NCI-H2196 (cell line): ENCODE measurements around the gene RARA.

Experiments used
- DNase-seq: peaks from one replicate; lab custom pipeline; 2025; ENCODE audit not compliant: unreplicated experiment; lab: John Stamatoyannopoulos, UW

The RARA gene

GRCh38 chr17:40315678-40316570, 6.9 kb downstream of the RARA start:
- DNase-seq = no peak

GRCh38 chr17:40316571-40317344, 7.8 kb downstream of the RARA start:
- peak; percentile 31 for DNase-seq

GRCh38 chr17:40317345-40317873, 8.4 kb downstream of the RARA start:
- DNase-seq = no peak

GRCh38 chr17:40317880-40318829, 9.2 kb downstream of the RARA start:
- peak; percentile 75 for DNase-seq

GRCh38 chr17:40318830-40319391, 9.9 kb downstream of the RARA start:
- no peak for DNase-seq

- no peak for DNase-seq
Observed at GRCh38 chr17:40319651-40320540, 10.9 kb downstream of the RARA start.

GRCh38 chr17:40320756-40321523, 12.0 kb downstream of the RARA start:
- no peak for DNase-seq

GRCh38 chr17:40321524-40321929, 12.5 kb downstream of the RARA start:
- DNase-seq = no peak

GRCh38 chr17:40321961-40322357, 13.0 kb downstream of the RARA start:
- no peak for DNase-seq

- no peak for DNase-seq
Observed at GRCh38 chr17:40322358-40323315, 13.7 kb downstream of the RARA start.

GRCh38 chr17:40323391-40324381, 14.7 kb downstream of the RARA start:
- DNase-seq = no peak

GRCh38 chr17:40325156-40326013, 16.4 kb downstream of the RARA start:
- DNase-seq = no peak

GRCh38 chr17:40326014-40326831, 17.2 kb downstream of the RARA start:
- DNase-seq = no peak

GRCh38 chr17:40326832-40327199, 17.8 kb downstream of the RARA start:
- DNase-seq = no peak
